Tibial artery (tissue), 4 donors: ENCODE data around the gene CNST.

ENCODE experiments used
- DNase-seq, 2 donors: peaks; one replicate each; pipeline ENCODE4 v3.0.0-alpha.2; 2019
- H3K27ac ChIP-seq, 2 donors: fragments of 200-600 bp; sonication (generic) in 1 of 2; 1 replicate in 1 of 2; 2 replicates in 1 of 2; pipeline ENCODE4 v1.5.1; 2018 to 2019; ENCODE audit warnings: mild to moderate bottlenecking in 1 of 2
- H3K27me3 ChIP-seq, 2 donors: fragments of 200-600 bp; sonication (generic) in 1 of 2; one replicate each; pipeline versions ENCODE4 v1.5.1 to v1.6.0; 2016 to 2019
- H3K36me3 ChIP-seq, 3 donors: fragments of 200-600 bp; sonication (generic) in 2 of 3; one replicate each; pipeline ENCODE4 v1.5.1; 2016 to 2019; ENCODE audit warnings: mild to moderate bottlenecking in 2 of 3
- H3K4me1 ChIP-seq, 4 donors: fragments of 200-600 bp; sonication (generic) in 2 of 4; 1 replicate in 3 of 4; 2 replicates in 1 of 4; pipeline ENCODE4 v1.5.1; 2016 to 2019
- H3K4me3 ChIP-seq, 2 donors: fragments of 200-600 bp; sonication (generic) in 1 of 2; 1 replicate in 1 of 2; 2 replicates in 1 of 2; pipeline ENCODE4 v1.5.1; 2018 to 2019; ENCODE audit warnings: mild to moderate bottlenecking in 2 of 2
- H3K9me3 ChIP-seq, 3 donors: fragments of 200-600 bp; sonication (generic) in 1 of 3; one replicate each; pipeline ENCODE4 v1.5.1; 2016 to 2019
- CTCF ChIP-seq, 2 experiments: fragments of 200-600 bp in 1 of 2; fragments of 450-650 bp in 1 of 2; IDR thresholded peaks; one replicate each; pipeline ENCODE4 v1.5.1; 2017 to 2019; ENCODE audit warnings: antibody characterized with exemption in 2 of 2, mild to moderate bottlenecking in 1 of 2, moderate library complexity in 1 of 2
- intact Hi-C: fragments of 100-400 bp; cut with DNase I; formaldehyde crosslinking; loops from one replicate; pipeline ENCODE4 v1.15.0; 2023; ENCODE audit warnings: low total_unique reads

The CNST gene

GRCh38 chr1:246617156-246617555, 50.9 kb downstream of the CNST start:
- no peak for TF ChIP-seq CTCF (IDR thresholded peaks at IDR 0.05)
- Histone ChIP-seq H3K9me3 (no peaks in the 10 kb centered on the region), H3K4me1 (peaks cover 0 to 25% (median 16%) of the 10 kb centered on the region in 4 donors), H3K4me3 (no peak overlapping the region), H3K27ac (peak overlapping the region; percentile 55 to 73), H3K27me3 (no peaks in the 10 kb centered on the region), H3K36me3 (peaks cover 0 to 11% (median 10%) of the 10 kb centered on the region in 3 donors)
- DNase-seq = no peak
- intact Hi-C loops = no loop called here

GRCh38 chr1:246617768-246618167, 51.5 kb downstream of the CNST start:
- Histone ChIP-seq H3K27me3 (no peaks in the 10 kb centered on the region), H3K36me3 (peaks cover 0 to 17% (median 10%) of the 10 kb centered on the region in 3 donors), H3K9me3 (no peaks in the 10 kb centered on the region), H3K27ac (peak overlapping the region; percentile 55 to 73), H3K4me1 (peaks cover 0 to 25% (median 13%) of the 10 kb centered on the region in 4 donors), H3K4me3 (no peak overlapping the region)
- no peak for TF ChIP-seq CTCF (IDR thresholded peaks at IDR 0.05)
- intact Hi-C loops = no loop called here
- DNase-seq = no peak

DNA sequence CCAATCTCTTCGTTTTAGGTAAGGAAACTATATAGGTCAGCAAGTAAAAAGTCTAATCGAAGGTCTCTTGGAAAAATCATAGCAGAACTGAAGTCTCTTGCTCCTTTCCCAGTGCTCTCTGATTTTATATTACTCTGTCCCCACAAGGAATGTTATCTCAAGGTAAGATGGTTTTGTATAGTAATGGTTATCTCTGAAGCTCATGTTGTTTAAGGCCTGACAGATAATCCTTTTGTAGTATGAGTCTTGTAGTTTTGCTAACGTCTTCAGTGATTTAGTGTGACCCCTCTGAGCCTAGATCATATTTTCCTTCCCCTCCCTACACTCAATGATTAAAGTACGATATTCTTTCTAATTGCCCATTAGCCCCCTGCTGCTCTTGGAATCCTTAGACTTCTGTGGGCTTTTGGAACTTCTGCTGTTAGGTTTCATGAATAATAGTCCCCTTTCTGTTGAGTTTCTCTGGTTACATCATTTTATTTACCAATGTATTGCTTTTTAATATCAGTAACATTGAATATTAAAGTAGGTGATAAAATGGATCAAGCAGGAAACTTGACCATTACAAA, 52.1 kb downstream of the CNST start:
- Histone ChIP-seq H3K4me3 (no peak overlapping the region), H3K36me3 (peaks cover 0 to 20% (median 10%) of the 10 kb centered on the region in 3 donors), H3K4me1 (peaks cover 0 to 25% (median 11%) of the 10 kb centered on the region in 4 donors), H3K27me3 (no peaks in the 10 kb centered on the region), H3K27ac (peak overlapping the region; percentile 55 to 73), H3K9me3 (no peaks in the 10 kb centered on the region)
- no peak for TF ChIP-seq CTCF (IDR thresholded peaks at IDR 0.05)
- intact Hi-C loops = no loop called here
- no peak for DNase-seq

- no peak for TF ChIP-seq CTCF (IDR thresholded peaks at IDR 0.05)
- no peak overlapping the region for H3K27ac ChIP-seq
- intact Hi-C loops = no loop called here
Observed at GRCh38 chr1:246622035-246622652, 55.9 kb downstream of the CNST start.

GRCh38 chr1:246624091-246624490, 57.8 kb downstream of the CNST start:
- Histone ChIP-seq H3K27ac (no peak overlapping the region), H3K4me3 (no peak overlapping the region), H3K9me3 (no peaks in the 10 kb centered on the region), H3K36me3 (peaks cover 0 to 45% (median 10%) of the 10 kb centered on the region in 3 donors), H3K4me1 (peaks cover 0 to 7% (median under 1%) of the 10 kb centered on the region in 4 donors), H3K27me3 (no peaks in the 10 kb centered on the region)
- TF ChIP-seq CTCF (IDR thresholded peaks at IDR 0.05) = no peak
- intact Hi-C loops = no loop called here
- DNase-seq = no peak

More at GRCh38 chr1:246622035-246622652, 55.9 kb downstream of the CNST start:
- Histone ChIP-seq H3K9me3 (no peaks in the 10 kb centered on the region), H3K4me1 (peaks cover 0 to 14% (median 6%) of the 10 kb centered on the region in 4 donors), H3K36me3 (peaks cover 0 to 45% (median 10%) of the 10 kb centered on the region in 3 donors), H3K4me3 (no peak overlapping the region), H3K27me3 (no peaks in the 10 kb centered on the region)
- DNase-seq = no peak
